Trophoblast cell (in vitro differentiated cells and primary cell): ENCODE measurements around the gene SEC23B.
"Not testable (repeated sequence)": the region's sequence is repeated elsewhere in the genome, so short reads cannot be mapped to it uniquely, and the experiment has no call there.

Source experiments
- DNase-seq, 2 donors: peaks; one replicate each; pipeline ENCODE4 v3.0.0-alpha.2; 2016
- H2AFZ ChIP-seq: 2 replicates; pipeline ENCODE4 v1.6.1; 2013; ENCODE audit warnings: low read length, moderate library complexity, mild to moderate bottlenecking; ENCODE audit not compliant: insufficient read depth, poor library complexity
- H2AK5ac ChIP-seq: 2 replicates; pipeline ENCODE4 v1.6.1; 2013; ENCODE audit warnings: mild to moderate bottlenecking, low read length
- H2BK120ac ChIP-seq: 2 replicates; pipeline ENCODE4 v1.6.1; 2013; ENCODE audit warnings: low read length, mild to moderate bottlenecking, moderate library complexity; ENCODE audit not compliant: insufficient read depth, poor library complexity
- H2BK12ac ChIP-seq: 2 replicates; pipeline ENCODE4 v1.6.1; 2013; ENCODE audit warnings: mild to moderate bottlenecking, low read length, moderate library complexity
- H2BK5ac ChIP-seq: 2 replicates; pipeline ENCODE4 v1.6.1; 2013; ENCODE audit warnings: low read length, low read depth, moderate library complexity, mild to moderate bottlenecking; ENCODE audit not compliant: poor library complexity
- H3K14ac ChIP-seq: 2 replicates; pipeline ENCODE4 v1.6.1; 2013; ENCODE audit warnings: mild to moderate bottlenecking, low read length
- H3K18ac ChIP-seq: 2 replicates; pipeline ENCODE4 v1.6.1; 2013; ENCODE audit warnings: mild to moderate bottlenecking, low read length
- H3K23ac ChIP-seq: 2 replicates; pipeline ENCODE4 v1.6.1; 2013; ENCODE audit warnings: low read length
- H3K27ac ChIP-seq: 2 replicates; pipeline ENCODE4 v1.5.1; 2013; ENCODE audit warnings: low read depth, mild to moderate bottlenecking, inconsistent platforms, low read length, moderate library complexity
- H3K27me3 ChIP-seq: 2 replicates; pipeline ENCODE4 v1.6.1; 2013; ENCODE audit warnings: inconsistent platforms, mild to moderate bottlenecking, low read length, moderate library complexity; ENCODE audit not compliant: insufficient read depth
- H3K36me3 ChIP-seq, 2 experiments: 1 replicate in 1 of 2; 2 replicates in 1 of 2; pipeline ENCODE4 v1.6.1; 2013; ENCODE audit warnings: low read length in 2 of 2, mild to moderate bottlenecking in 2 of 2, moderate library complexity in 1 of 2; ENCODE audit not compliant: insufficient read depth in 2 of 2, control insufficient read depth in 1 of 2
- H3K4ac ChIP-seq: 2 replicates; pipeline ENCODE4 v1.6.1; 2013; ENCODE audit warnings: low read depth, mild to moderate bottlenecking, low read length, moderate library complexity
- H3K4me1 ChIP-seq, 2 experiments: 1 replicate in 1 of 2; 2 replicates in 1 of 2; pipeline ENCODE4 v1.6.1; 2013; ENCODE audit warnings: low read length in 2 of 2, mild to moderate bottlenecking in 2 of 2, moderate library complexity in 1 of 2; ENCODE audit not compliant: insufficient read depth in 2 of 2, control insufficient read depth in 1 of 2
- H3K4me2 ChIP-seq: 2 replicates; pipeline ENCODE4 v1.6.1; 2013; ENCODE audit warnings: inconsistent platforms, mild to moderate bottlenecking, low read length, moderate library complexity
- H3K4me3 ChIP-seq: 2 replicates; pipeline ENCODE4 v1.5.1; 2013; ENCODE audit warnings: mild to moderate bottlenecking, low read depth, low read length, inconsistent platforms
- H3K79me1 ChIP-seq: one replicate; pipeline ENCODE4 v1.6.1; 2013; ENCODE audit warnings: low read length
- H3K79me2 ChIP-seq: 2 replicates; pipeline ENCODE4 v1.6.1; 2013; ENCODE audit warnings: low read length, mild to moderate bottlenecking; ENCODE audit not compliant: control insufficient read depth, insufficient read depth, poor library complexity
- H3K9ac ChIP-seq: 2 replicates; pipeline ENCODE4 v1.6.1; 2013; ENCODE audit warnings: mild to moderate bottlenecking, low read length
- H3K9me3 ChIP-seq: 2 replicates; pipeline ENCODE4 v1.6.1; 2013; ENCODE audit warnings: low read depth, mild to moderate bottlenecking, control low read depth, inconsistent platforms, low read length; ENCODE audit not compliant: insufficient read depth
- H4K12ac ChIP-seq: 2 replicates; pipeline ENCODE4 v1.6.1; 2013; ENCODE audit warnings: low read depth, mild to moderate bottlenecking, low read length, moderate library complexity
- H4K8ac ChIP-seq: 2 replicates; pipeline ENCODE4 v1.6.1; 2013; ENCODE audit warnings: low read depth, mild to moderate bottlenecking, low read length, moderate library complexity
- H4K91ac ChIP-seq: one replicate; pipeline ENCODE4 v1.6.1; 2013; ENCODE audit warnings: low read depth, mild to moderate bottlenecking, low read length, moderate library complexity
- WGBS: extraction: QIAGEN DNeasy Blood & Tissue Kit; methylation state at CpG from one replicate; pipeline ENCODE4 v1.1.7; 2013; ENCODE audit warnings: missing lambda C conversion rate; ENCODE audit not compliant: insufficient read length, insufficient coverage; ENCODE audit errors: extremely low coverage; 5-methylcytosine and 5-hydroxymethylcytosine counted together

Gene SEC23B

DNA sequence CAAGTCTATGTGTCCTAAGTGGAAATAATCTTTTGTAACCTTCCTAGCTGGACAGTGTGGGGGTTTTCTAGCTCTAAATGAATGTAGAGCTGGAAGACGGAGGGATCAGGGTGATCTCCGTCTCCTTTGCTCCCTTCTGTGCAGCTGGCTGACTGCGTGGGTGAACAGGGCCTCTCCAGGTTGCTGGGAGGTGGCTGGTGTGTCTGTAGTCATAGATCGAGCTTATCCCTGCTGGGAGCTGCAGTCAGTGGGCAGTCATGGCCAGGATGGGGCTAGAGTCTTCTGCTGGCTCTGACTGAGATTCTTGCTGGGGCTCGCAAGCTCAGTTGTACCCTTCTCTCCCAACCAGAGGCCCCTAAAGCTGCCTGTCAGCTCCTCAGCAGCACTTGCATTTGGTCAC is 6.4 kb downstream of the SEC23B start:
- H3K79me2 ChIP-seq: no peaks in the 10 kb centered on the region
- no peak for DNase-seq
- H3K27me3 ChIP-seq: no peaks in the 10 kb centered on the region
- H3K9ac ChIP-seq: no peak overlapping the region
- no peak overlapping the region for H3K14ac ChIP-seq
- H3K4me2 ChIP-seq: no peak overlapping the region
- H3K9me3 ChIP-seq: no peaks in the 10 kb centered on the region
- H4K12ac ChIP-seq: no peak overlapping the region
- no peak overlapping the region for H3K4ac ChIP-seq
- no peak overlapping the region for H2BK12ac ChIP-seq
- WGBS: no CpG with 5 or more reads among the region's 5 CpGs
- no peaks in the 10 kb centered on the region for H3K4me1 ChIP-seq
- no peak overlapping the region for H2AFZ ChIP-seq
- no peak overlapping the region for H3K4me3 ChIP-seq
- no peak overlapping the region for H3K23ac ChIP-seq
- no peaks in the 10 kb centered on the region for H3K79me1 ChIP-seq
- H4K8ac ChIP-seq: no peak overlapping the region
- no peak overlapping the region for H2AK5ac ChIP-seq
- H3K27ac ChIP-seq: no peak overlapping the region
- no peak overlapping the region for H2BK120ac ChIP-seq
- H2BK5ac ChIP-seq: no peak overlapping the region
- H3K18ac ChIP-seq: no peak overlapping the region
- peaks cover 16 to 27% of the 10 kb centered on the region in 2 experiments for H3K36me3 ChIP-seq
- no peak overlapping the region for H4K91ac ChIP-seq

- no peak overlapping the region for H3K23ac ChIP-seq
- H3K4me3 ChIP-seq: no peak overlapping the region
- H3K14ac ChIP-seq: no peak overlapping the region
- no peak overlapping the region for H4K8ac ChIP-seq
- no peak overlapping the region for H2BK5ac ChIP-seq
- no peak for DNase-seq
- no peak overlapping the region for H4K91ac ChIP-seq
- no peak overlapping the region for H3K4me2 ChIP-seq
- H2BK12ac ChIP-seq: no peak overlapping the region
- H3K9ac ChIP-seq: no peak overlapping the region
- H3K27me3 ChIP-seq: no peaks in the 10 kb centered on the region
- no peak overlapping the region for H2AFZ ChIP-seq
- no peak overlapping the region for H3K18ac ChIP-seq
- no peak overlapping the region for H3K27ac ChIP-seq
- H3K9me3 ChIP-seq: no peaks in the 10 kb centered on the region
- H3K36me3 ChIP-seq: peaks cover 18 to 23% of the 10 kb centered on the region in 2 experiments
- H2BK120ac ChIP-seq: no peak overlapping the region
- no peaks in the 10 kb centered on the region for H3K79me1 ChIP-seq
- H3K4ac ChIP-seq: no peak overlapping the region
- H3K4me1 ChIP-seq: no peaks in the 10 kb centered on the region
- no peak overlapping the region for H4K12ac ChIP-seq
- no peaks in the 10 kb centered on the region for H3K79me2 ChIP-seq
- no peak overlapping the region for H2AK5ac ChIP-seq
Observed at GRCh38 chr20:18515973-18516372, 8.2 kb downstream of the SEC23B start.

DNA sequence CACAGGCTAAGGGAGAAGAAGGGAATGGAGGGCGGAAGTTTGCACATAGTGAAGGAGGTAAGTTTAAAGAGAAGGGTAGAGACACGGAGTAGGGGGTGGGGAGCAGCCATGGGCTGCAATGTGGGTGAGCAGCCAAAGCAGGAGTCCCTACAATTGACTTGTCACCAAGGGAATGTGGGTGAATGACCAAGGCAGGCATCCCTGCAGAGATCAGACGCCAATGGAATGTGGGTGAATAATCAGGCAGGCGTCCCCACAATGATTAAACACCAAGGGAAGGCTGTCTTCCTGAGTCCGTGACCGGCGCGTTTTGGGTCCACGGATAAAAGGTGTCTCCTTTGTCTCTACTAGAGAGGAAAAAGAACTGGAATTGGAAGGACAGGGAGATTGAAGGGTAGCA is 14.3 kb downstream of the SEC23B start:
- not testable (repeated sequence) for H3K4ac ChIP-seq, H3K4me3 ChIP-seq, H3K4me2 ChIP-seq, H4K8ac ChIP-seq, H2AK5ac ChIP-seq, H3K79me1 ChIP-seq, H2AFZ ChIP-seq, H2BK12ac ChIP-seq, H3K9me3 ChIP-seq, H2BK120ac ChIP-seq, H3K79me2 ChIP-seq, DNase-seq, H3K18ac ChIP-seq, H2BK5ac ChIP-seq, H3K23ac ChIP-seq, H3K27ac ChIP-seq, H4K91ac ChIP-seq, H3K27me3 ChIP-seq, H3K9ac ChIP-seq, H4K12ac ChIP-seq, H3K14ac ChIP-seq, H3K4me1 ChIP-seq
- no CpG with 5 or more reads among the region's 9 CpGs for WGBS
- H3K36me3 ChIP-seq: peaks cover 22 to 33% of the 10 kb centered on the region in 2 experiments

DNA sequence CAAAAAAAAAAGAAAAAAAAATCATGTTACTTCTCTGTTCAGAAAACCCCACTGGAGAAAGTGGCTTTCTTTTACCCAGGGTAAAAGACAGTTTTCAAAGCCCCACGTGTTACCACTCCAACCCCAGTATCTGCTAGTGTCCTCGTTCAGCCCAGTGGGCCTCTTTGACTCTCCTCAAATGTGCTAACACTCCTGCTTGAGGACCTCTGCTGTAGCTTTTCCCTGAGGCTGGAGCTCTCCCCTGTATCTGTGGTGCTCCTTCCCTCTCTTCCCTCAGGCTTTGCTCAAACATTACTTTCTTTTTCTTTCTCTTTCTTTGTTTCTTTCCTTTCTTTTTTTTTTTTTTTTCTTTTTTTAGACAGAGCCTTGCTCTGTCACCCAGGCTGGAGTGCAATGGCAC is 15.3 kb downstream of the SEC23B start:
- no peak overlapping the region for H3K4me2 ChIP-seq
- no peak overlapping the region for H3K18ac ChIP-seq
- no peak overlapping the region for H3K14ac ChIP-seq
- DNase-seq: no peak
- no peak overlapping the region for H2BK120ac ChIP-seq
- no peak overlapping the region for H3K4ac ChIP-seq
- H2BK5ac ChIP-seq: no peak overlapping the region
- no peak overlapping the region for H3K27ac ChIP-seq
- H4K12ac ChIP-seq: no peak overlapping the region
- no peak overlapping the region for H3K9ac ChIP-seq
- H3K4me3 ChIP-seq: no peak overlapping the region
- peaks cover 23 to 39% of the 10 kb centered on the region in 2 experiments for H3K36me3 ChIP-seq
- no peak overlapping the region for H3K23ac ChIP-seq
- no peaks in the 10 kb centered on the region for H3K9me3 ChIP-seq
- no peak overlapping the region for H2AK5ac ChIP-seq
- no CpG with 5 or more reads among the region's 2 CpGs for WGBS
- no peak overlapping the region for H4K91ac ChIP-seq
- no peak overlapping the region for H2AFZ ChIP-seq
- no peak overlapping the region for H2BK12ac ChIP-seq
- no peaks in the 10 kb centered on the region for H3K79me1 ChIP-seq
- H3K4me1 ChIP-seq: no peaks in the 10 kb centered on the region
- no peaks in the 10 kb centered on the region for H3K27me3 ChIP-seq
- no peak overlapping the region for H4K8ac ChIP-seq
- H3K79me2 ChIP-seq: no peaks in the 10 kb centered on the region
